HG02588 (cell line): ENCODE measurements around the gene ABCA6.
"Not testable (repeated sequence)": the region's sequence is repeated elsewhere in the genome, so short reads cannot be mapped to it uniquely, and the experiment has no call there.

ENCODE experiments used
- ATAC-seq: cut with Tn5 transposase; IDR thresholded peaks from one replicate; pipeline ENCODE4 v1.9.1; 2021; ENCODE audit warnings: mild to moderate bottlenecking, moderate library complexity; ENCODE audit not compliant: unreplicated experiment

Gene ABCA6

DNA sequence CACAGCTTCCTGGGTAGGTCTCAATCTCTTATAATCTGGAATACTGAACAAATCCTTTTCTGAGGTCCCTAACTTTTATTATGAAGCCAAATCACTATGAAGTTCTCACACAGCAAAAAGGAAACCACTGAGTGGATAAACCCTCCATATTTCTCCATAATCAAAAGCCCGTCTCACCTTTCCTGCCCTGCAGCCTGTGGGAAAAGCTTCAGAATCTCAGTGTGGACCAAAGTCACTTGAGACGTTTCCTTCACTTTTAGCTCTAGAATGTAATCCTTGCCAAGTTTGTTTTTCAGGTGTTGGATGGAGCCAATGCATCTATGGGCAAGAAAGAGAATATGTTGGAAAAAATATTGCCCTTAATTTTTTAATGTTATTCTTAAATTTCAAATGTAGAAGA lies 59.0 kb downstream of the ABCA6 start:
- ATAC-seq = no peak

DNA sequence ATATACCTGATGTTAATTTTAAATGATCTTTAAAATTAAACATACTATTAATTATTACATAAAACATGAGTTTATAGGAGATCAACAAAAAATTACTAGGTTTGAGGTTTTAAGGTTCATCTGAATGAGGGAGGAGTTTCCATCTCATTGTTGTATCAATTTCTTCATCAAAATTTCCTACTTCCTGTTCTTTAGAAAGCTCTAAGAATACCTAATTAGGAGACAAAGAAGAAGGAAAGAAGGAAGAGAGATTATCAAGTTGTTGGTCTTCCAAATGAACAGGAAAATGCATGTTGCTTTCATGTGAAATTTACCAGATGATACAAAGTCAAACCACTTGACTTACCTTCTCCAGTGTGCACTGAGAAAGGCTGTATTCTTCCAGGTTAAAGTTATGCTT lies 62.8 kb downstream of the ABCA6 start:
- no peak for ATAC-seq

DNA sequence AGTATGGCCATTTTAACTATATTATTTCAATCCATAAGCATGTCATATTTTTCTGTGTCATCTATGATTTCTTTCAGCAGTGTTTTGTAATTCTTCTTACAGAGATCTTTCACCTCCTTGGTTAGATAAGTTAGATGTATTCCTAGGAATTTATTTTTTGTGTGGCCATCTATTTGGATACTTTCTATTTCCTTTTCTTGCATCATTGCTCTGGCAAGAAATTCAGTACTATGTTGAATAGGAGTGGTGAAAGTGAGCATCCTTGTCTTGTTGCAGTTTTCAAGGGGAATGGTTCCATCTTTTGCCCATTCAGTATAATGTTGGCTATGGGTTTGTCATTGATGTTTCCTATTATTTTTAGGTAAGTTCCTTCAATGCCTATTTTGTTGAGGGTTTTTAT lies 65.9 kb downstream of the ABCA6 start:
- ATAC-seq = no peak

DNA sequence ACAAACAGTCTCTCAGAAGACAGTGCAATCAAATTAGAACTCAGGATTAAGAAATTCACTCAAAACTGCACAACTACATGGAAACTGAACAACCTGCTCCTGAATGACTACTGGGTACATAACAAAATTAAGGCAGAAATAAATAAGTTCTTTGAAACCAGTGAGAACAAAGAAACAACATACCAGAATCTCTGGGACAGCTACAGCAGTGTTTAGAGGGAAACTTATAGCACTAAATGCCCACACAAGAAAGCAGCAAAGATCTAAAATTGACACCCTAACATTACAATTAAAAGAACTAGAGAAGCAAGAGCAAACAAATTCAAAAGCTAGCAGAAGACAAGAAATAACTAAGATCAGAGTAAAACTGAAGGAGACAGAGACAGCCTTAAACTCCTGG lies 68.3 kb downstream of the ABCA6 start:
- not testable (repeated sequence) for ATAC-seq

DNA sequence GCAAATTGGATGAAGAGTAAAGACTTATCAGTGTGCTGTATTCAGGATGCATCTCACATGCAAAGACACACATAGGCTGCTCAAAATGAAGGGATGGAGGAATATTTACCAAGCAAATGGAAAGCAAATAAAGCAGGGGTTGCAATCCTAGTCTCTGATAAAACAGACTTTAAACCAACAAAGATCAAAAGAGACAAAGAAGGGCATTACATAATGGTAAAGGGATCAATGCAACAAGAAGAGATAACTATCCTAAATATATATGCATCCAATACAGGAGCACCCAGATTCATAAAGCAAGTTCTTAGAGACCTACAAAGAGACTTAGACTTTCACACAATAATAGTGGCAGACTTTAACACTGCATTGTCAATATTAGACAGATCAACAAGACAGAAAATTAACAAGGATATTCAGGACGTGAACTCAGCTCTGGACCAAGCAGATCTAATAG lies 68.9 kb downstream of the ABCA6 start:
- not testable (repeated sequence) for ATAC-seq

DNA sequence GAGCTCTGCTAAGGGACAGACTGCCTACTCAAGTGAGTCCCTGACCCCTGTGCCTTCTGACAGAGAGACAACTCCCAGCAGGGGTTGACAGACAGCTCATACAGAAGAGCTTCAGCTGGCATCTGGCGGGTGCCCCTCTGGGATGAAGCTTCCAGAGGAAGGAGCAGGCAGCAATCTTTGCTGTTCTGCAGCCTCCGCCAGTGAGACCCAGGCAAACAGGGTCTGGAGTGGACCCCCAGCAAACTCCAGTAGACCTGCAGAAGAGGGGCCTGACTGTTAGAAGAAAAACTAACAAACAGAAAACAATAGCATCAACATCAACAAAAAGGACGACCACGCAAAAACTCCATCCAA lies 70.5 kb downstream of the ABCA6 start:
- ATAC-seq = not testable (repeated sequence)

DNA sequence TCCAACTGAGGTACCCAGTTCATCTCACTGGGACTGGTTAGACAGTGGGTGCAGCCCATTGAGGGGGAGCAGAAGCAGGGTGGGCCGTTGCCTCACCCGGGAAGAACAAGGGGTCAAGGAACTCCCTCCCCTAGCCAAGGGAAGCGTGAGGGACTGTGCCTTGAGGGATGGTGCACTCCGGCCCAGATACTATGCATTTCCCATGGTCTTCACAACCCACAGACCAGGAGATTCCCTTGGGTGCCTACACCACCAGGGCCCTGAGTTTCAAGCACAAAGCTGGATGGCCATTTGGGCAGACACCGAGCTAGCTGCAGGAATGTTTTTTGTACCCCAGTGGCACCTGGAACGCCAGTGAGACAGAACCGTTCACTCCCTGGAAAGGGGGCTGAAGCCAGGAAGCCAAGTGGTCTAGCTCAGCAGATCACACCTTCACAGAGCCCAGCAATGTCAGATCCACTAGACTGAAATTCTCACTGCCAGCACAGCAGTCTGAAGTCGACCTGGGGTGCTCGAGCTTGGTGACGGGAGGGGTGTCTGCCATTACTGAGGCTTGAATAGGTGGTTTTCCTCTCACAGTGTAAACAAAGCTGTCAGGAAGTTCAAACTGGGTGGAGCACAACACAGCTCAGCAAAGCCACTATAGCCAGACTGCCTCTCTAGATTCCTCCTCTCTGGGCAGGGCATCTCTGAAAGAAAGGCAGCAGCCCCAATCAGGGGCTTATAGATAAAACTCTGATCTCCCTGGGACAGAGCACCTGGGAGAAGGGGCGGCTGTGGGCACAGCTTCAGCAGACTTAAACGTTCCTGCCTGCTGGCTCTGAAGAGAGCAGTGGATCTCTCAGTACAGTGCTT lies 71.1 kb downstream of the ABCA6 start:
- not testable (repeated sequence) for ATAC-seq

DNA sequence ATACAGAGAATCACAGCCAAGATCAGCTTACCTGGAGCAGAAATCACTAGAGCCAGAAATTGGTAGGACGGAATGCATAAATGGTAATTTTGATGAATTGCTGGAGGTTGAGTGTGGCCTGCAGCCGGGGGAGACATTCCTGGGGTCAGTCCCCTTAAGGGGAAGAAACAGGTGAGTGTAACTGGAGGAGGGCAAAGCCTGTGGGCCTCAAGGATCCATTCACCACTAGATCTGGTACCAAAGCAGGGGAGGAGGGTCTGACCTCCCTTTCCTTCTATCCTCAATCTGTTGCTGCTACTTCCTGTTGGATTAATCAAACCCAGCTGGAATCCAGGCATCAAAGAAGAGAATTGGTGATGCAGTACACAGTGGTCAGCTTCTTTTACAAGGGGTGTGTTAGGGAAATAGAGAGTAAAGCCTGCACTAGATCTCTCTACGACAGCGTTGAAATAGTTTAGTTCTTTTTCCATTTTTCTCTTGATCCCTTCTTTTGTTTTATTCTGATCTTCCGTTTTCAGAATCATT lies 72.4 kb downstream of the ABCA6 start:
- no peak for ATAC-seq

DNA sequence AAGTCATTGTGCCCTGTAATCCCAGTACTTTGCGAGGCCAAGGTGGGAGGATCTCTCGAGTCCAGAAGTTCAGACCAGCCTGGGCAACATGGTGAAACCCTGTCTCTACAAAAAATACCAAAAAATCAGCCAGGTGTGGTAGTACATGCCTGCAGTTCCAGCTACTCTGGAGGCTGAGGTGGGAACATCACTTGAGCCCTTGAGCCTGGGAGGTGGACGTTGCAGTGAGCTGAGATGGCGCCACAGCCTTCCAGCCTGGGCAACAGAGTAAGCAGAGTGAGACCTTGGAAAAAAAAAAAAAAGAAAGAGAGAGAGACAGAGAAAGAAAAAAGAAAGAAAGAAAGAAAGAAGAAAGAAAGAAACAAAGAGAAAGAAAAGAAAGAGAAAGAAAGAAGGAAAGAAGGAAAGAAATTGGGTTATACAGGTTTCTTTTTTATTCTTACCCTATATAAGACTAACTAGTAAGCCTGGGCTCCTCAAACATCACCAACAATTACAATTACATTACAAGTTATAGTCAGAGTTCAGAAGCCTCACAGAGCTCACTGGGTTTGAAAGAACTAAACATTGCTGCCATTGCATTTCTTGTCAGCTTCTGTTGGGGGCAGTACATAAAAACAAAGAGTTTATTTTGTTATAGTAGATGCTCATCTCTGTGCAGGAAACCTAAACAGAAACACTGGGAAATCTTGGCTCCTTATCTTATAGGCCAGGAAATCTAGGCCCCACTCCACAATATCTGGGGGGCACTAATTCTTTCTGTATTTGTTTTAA lies 74.2 kb downstream of the ABCA6 start:
- ATAC-seq = no peak

DNA sequence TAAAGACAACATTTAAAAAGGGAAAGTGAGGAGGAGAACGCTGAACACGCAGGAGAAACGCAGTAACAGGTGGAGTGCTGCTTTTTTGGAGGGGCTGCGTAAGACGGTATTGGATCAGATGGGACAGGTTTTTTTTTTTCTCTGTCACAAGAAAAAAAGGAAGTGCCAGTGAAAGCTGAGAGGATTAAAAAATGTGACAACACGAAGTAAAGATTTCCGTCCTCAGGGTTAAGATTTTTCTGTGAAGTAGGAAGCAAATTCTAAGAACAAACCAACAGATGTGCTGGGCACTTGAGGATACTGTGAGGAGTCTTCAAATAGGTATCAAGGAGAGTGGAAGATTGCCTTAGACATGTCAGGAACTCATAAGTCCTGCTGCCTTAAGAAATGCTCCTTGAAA lies 75.2 kb downstream of the ABCA6 start:
- ATAC-seq = no peak

DNA sequence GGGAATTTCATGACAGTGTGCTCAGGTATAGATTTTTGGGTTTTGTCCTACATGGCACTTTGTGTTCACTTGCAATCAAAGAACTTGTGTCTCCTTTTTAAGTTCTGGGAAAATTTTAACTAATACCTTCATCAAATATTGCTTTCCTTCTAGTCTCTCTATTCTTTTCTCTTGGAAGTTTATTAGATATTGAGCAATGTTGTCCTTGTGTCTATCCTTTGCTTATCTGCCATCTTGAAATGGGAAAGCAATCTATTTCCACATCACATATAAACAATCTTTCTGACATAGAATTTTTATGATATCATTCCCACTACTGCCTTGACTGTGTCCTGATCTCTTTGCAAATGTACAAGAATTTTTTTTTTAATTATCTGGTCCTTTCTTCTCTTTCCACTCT lies 76.6 kb downstream of the ABCA6 start:
- ATAC-seq = no peak

DNA sequence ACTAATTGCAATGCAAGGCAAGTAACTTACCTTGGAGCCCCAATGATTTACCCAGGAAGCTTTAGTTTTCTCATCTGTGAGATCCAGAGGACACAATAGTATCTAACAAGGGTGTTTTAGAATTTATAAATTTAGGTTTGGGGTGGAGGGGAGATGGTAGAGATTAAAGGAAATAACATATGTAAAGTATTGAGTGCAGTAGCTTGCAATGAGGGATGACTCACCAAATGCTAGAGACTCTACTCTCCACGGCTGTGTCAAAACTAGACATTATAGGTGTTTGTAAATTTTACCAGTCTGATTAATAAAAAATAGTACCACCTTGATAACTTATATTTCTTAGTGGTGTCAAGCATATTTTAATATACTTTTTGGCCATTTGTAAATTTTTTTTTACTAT lies 77.2 kb downstream of the ABCA6 start:
- ATAC-seq = no peak

DNA sequence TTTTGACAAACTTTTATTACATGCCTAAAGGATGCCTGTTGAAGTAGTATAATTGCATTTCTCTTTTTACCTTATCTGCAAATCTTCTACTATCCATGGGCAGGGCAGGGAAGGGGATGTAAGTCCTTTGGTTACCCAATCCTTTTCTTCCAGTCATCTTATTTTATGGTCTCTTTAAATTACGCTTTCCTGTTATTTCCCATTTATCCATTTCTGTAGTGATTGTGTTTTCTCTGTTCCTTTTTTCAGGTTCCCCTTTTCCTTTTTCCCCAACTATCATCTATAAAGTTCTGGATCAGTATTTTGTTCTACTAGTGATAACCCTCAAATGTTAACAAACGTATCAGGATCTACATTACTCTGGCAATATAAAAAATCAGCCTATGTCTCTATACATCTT lies 77.7 kb downstream of the ABCA6 start:
- no peak for ATAC-seq

DNA sequence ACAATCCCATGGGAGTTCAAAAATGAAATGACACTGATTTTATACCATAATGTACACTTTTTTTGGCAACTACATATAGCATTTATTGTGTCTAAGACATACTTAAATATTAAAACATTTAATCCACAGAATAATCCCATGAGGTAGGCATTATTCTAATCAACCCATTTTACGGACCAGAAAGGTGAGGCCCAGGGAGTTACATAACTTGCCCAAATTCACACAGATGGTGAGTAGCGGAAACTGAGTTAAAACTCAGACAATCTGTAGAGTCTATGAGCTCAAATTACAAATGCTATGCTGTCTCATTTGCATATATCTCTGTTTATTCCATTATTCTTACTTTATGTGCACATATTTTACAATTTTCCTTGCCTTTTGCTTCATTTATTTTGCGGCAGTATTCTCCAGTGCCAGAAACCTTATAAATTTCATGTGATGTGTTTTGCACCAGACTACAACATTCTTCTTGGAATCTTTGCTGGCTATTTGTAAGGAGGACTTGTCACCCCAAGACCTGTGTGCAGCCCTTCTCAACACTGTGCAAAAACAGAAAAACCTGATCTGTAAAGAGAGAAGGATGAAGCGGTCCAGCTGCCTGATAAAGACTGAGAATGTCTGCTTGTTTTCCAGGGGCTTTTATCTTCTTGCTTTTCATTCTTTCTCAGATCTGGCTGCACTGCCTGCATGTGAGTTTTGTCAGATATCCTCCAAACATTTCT lies 78.7 kb downstream of the ABCA6 start:
- ATAC-seq = no peak

DNA sequence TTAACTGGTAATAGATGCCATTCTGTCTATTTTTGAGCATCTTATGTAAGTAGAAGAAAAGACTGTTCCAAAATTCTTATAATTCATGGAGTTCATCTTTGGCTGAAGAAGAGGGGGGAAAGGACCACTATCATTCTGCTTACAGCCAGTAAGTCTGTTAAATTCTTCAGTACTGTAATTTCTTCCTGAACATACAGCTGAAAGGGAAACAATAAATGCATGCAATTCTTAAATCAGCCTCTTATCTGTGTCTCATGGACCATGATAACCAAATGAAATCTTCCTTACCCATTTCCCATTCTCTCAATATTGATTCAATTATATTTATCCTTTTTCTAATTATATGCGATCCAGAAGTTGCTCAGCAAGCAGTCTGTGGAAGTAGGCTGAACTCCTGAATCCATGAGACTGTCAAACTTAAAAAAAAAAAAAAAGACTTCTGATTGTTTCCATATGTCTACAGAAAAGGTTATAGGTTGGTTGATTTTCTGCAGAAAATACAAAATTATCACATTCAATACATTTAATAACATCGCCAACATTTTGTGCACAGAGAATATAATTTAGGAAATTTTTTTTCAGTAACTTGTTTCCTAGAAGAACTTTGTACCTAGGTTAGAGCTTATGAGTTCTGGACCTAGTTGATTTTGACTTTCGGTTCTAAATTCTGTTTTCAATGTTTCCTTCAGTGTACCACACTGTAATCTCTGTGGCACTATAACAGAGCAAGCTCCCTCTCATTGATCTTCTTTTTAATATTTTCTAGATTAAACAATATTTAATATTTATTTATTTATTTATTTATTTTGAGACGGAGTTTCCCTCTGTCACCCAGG lies 79.8 kb downstream of the ABCA6 start:
- ATAC-seq = no peak

DNA sequence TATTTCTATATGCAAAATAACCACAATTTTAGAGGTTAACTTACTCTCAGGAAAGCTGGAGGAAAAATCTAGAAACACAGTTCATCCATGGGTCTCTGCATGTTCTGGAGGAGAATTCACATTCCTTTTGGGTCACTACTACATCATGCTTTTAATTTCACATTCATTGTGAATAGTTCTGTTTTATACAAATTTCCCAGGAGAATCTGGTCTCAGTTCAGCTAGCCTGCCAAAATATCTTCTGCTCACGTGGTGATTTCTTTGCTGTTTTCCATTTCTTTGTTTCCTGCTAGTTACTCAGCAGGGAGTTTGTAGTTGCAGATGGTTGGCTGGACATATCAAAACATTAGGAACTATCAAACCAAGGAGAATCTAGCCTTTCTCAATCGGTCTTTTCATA lies 80.9 kb downstream of the ABCA6 start, which contains the start of gene ABCA9:
ABCA9 (minus strand) TSS at position 106 of the 400 bp plus-strand sequence. CDS start 9,801 bp downstream, outside the sequence.
- no peak for ATAC-seq

DNA sequence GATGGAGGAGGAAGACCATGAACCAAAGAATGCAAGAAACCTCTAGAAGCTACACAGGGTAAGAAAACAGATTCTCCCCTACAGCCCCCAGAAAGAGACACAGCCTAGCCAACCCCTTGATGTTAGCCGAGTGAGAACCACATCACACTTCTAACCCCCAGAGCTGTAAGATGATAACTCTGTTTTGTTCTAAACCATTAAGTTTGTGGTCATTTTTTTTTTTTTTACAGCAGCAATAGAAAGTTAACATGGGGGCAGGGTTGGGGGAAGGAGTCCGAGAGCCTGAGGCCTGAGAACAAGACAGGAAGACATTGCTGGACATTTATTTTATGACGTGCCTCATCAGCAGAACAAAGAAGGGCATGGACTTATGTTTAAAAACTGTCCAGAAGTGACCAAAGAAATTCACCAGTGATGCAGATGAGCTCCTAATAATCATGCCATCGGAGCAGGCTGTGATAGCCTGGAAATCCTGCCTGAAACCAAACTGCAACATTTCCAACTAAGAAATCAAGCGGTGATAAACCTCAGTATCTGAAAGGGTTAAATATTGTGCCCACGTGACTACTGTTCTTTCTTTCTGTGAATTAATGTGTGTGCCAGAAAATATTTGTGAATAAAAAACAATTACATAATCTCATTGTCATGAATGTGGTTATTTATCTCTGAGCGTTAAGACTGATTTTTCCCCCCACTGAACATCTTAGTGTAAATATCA lies 82.1 kb downstream of the ABCA6 start:
- ATAC-seq = no peak

DNA sequence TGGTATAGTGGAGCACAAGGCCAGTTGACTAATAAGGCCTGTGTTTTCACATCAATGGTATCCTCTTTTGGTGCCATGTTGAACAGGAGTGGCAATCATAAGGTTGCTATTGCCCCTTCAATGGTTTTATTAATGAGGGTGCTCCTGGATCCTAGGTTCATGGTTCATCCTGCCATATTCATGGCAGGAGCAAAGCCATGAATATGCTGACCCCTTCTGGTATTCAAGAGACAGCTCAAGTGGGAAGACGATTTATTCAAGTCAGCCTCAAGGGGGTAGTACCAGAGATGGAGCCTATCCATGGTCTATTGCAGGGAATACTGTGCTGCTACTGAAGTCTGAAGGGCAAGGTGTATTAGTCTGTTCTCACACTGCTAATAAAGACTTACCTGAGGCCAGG lies 83.5 kb downstream of the ABCA6 start:
- ATAC-seq = no peak

DNA sequence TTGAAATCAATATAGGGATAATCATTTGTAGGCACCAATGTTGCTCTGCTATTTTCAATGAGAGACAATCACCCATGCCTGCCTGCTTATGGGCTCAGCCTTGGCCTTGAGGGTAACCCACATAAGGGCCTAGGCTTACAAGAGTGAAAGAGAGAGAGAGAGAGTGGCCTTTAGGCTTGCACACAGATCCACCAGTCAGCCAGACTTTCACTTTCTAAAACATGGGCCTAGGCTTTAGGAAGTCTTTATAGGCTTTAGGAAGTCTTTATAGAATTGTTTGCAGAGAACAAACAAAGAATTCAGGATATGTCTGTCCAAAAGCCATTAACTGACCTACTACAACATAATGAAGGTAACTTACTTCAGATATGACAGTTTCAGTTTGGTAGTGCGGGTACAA lies 84.4 kb downstream of the ABCA6 start:
- no peak for ATAC-seq
